CD4-positive, alpha-beta T cell treated with Interleukin-17A for 4 hours (primary cell): ENCODE results near the gene RCSD1.

Source experiments
- DNase-seq: peaks from one replicate; pipeline ENCODE4 v3.0.0-alpha.2; 2020; ENCODE audit warnings: mixed read lengths

Gene RCSD1

GRCh38 chr1:167644551-167644950, 14.5 kb downstream of the RCSD1 start:
- no peak for DNase-seq

DNA sequence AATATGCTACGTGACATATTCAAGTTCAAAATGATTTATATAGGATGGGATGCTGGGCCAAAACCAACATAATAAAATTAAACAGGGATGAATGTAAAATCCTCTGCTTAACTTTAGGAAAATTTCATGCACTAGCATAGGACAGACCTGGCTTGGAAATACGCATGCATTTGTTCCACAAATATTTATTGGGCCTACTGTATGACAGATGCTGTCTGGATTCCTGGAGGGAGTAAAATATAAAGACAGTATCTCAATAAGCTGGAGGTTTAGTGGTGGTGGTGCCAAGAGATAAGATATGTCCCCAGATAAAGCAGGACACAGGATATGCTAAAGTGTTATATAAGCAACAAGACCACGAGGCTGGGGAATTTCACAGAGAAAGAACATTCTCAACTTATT, 15.1 kb downstream of the RCSD1 start:
- no peak for DNase-seq

- no peak for DNase-seq
Observed at GRCh38 chr1:167645625-167646414, 15.8 kb downstream of the RCSD1 start.

DNA sequence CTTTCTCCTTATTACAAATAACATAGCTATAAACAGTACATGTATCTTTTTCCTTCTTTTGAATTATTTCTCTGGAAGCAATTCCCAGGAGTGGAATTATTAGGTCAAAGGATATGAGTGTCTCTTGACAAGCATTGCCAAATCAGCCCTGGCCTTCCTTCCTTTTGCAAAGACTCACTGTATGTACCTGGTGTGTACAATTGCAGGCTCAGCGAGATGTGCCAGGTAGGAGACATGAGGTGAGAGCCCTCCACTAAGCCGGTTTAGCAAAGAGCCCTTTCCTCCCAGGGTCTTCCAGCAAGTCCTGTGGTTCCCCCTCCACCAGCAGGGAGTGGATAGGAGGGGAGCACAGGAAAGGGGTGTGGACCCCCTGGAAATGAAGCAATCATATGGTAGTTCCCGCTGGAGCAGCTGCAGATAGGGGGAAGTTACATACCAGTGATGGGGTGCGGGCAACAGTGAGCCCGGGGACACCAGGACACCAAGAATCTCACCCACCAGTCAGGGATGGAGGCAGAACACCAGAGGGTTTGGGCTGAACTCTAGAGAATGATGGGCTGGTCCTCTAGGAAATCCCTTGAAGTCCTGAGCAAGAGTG, 18.3 kb downstream of the RCSD1 start:
- no peak for DNase-seq

- no peak for DNase-seq
Observed at GRCh38 chr1:167648978-167649744, 19.1 kb downstream of the RCSD1 start.

DNA sequence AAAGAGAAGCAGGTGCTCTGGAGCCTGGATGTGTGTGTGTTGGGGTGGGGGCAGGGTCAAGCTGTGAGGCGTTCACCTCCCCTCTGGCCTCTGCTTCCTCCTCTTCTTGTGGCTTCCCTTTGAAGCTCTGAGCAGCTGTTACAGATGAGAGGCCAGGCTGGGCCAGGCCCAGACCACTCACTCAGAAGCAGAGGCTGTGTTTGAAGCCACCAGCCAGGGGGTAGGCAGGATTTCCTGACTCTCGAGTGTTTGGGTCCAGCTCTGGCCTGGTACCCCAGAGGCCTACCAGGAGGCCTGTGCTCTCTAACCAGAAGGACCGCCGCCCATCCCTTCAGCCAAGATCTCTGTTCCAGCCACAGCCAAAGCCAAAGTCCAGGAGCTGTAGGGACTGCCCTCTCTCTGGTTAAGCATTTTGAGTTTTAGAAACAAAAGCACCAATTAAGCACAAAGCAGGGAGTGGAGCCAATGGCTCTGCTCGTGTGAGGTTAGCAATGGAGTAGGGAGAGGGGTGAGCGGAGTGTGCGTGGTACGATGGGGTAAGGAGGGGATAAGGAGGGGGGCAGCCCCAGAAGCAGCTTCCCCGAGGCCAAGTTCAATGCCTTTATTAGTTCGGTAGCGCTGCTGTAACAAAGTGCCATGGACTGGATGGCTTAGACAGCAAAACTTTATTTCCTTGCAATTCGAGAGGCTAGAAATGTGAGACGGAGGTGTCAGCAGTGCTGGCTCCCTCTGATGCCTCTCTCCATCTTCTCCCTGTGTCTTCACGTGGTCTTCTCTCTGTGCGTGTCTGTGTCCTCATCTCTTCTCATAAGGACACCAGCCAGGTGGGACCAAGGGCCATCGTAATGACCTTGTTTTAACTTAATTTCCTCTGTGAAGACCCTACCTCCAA, 20.5 kb downstream of the RCSD1 start:
- DNase-seq, result peak; percentile 31

GRCh38 chr1:167651161-167651693, 21.2 kb downstream of the RCSD1 start:
- peak; percentile 35 for DNase-seq

DNA sequence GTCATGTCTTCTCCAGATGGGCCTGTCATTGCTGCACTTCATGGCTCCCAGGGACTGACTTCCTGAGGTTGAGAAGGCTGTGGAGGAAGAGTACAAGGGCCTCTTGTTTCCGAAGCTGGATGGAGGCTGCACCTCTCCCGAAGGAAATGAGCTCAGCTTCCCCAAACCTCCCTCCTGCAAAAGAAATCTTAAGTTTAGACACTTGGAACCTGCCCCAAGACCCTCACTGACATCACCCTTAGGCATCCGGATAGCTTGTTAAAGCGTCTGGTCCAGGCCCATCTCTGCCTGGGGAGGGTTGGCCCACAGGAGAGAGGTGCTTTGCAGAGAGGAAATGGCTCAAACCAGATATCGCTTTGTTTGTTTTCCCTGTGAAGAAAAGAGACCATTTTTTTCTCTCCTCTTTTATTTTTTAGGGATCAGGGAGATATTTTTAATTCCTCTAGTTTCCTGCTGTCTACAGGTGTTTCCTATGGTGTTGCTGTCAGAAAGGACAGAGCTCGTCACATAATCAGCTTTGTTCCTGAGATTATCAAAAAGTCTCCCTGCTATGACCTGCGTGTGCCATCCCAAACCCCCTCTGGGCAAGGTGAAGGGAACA, 25.0 kb downstream of the RCSD1 start:
- DNase-seq, result no peak

GRCh38 chr1:167656657-167657056, 26.6 kb downstream of the RCSD1 start:
- DNase-seq, result no peak

DNA sequence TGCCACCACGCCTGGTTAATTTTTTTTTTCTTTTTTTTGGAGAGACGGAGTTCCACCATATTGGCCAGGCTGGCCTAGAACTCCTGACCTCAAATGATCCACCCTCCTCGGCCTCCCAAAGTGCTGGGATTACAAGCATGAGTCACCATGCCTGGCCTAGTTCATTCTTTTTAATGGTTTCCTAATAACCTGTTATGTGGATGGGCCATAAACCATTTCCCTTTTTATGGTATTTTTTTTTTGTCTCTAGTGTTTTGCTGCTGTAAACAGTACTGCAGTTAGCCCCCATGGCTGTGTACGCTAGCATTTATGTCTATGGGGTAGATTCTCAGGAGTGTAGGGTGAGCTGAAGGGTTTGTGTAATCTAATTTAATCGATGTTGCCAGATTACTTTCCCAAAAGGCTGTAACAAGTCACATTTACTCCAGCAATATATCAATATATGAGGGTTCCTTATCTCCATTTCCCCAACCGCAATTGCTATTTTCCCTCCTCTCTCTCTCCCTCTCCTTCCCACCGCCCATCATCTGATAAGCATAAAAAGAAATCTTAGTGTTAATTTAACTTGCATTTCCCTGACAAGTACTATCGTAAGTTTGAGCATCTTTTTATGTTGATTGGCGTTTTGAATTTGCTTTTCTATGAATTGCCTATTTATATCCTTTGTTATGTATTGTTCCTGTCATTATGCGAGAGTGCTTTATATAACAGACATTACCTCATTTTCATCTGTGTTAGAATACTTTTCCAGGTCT, 28.7 kb downstream of the RCSD1 start:
- no peak for DNase-seq

GRCh38 chr1:167659450-167659849, 29.4 kb downstream of the RCSD1 start:
- no peak for DNase-seq

- no peak for DNase-seq
Observed at GRCh38 chr1:167659881-167660280, 29.8 kb downstream of the RCSD1 start.

DNA sequence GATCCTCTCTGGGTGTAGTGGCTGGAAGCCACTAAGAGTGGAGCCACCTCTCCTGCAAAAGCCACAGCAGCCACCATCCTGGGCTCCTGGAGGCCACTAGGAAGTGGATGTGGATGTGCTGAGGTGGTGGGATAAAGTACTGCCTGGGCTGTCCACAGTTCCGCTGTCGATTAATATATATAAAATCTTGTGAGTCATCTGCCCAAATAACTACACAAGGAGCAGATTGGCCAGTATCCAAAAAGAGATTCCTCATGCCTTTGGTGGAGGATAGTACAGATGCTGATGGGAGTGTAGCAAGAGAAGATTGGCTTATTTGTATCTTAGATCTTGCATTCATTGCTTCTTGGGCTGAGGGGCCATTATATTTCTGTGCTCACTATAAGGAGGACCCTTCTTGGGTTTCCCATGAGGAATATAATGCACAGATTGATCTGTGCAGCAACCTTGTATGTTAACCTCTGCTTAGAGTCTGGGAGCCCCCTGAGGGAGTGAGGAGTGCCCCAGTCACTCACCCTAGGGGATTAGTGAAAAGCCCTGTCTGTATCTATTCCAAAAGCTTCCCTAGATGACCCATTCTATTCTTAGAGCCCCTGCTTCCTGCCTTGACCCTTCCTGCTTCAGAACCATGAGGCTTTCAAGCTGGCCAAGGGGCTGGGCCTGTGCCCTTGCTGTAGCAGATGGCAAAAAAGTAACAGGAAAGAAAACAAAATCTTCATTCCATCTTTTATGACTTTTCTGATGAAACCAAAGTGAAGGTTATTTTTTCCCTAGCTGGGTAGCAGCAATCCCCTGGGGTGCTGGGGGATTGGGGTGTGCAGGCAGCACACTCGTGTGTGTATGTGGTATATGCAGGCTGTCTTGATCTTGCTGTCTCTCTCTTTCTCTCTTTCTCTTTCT, 31.7 kb downstream of the RCSD1 start:
- no peak for DNase-seq

DNA sequence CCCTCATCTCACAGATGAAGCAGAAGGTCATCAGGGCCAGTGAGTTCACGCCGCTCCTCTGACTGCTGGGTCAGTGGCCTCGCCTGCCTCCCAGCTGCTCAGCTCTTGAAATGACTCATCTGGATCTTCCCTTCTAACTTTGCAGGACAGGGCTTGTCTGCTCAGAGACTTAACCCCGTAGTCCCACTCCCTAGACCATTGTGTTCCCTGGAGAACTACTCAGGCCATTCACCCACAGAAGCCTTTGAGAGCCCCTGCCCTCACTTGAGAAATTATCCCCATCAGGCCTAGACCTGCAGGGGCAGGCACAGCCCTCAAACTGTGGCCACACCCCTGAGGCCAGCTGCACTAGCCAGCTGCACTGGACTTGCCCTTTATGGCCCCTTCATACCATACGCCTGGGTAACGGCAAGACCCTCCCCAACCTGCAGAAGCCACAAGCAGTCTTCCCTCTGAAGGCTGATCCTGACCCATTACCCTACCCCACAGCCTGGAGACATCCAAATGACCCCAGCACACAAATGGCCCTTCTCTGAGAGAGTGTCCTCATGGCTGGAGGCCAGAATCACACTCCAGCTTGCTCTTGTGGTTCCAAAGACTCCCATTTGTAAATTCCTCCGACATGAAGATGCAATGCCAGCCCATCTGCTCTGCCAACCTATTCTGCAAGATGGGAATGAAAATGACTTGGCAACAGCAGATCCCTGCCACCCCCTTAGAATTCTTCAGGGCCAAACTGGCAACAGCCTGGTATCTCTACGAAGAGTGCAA, 33.2 kb downstream of the RCSD1 start:
- no peak for DNase-seq

DNA sequence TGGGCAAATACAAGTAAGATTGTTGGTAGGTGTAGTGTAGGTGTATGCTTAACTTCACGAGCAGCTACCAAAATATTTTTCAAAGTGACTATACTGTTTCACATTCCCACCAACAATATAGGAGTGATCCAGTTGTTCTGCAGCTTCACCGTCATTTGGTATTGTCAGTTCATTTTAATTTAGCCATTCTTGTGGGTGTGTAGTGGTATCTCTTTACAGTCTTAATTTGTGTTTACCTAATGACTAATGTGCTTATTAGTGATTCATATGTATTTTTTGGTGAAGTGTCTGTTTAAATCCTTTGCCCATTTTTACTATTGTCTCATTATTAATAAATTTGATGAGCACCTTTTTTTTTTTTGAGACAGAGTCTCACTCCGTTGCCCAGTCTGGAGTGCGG, 35.4 kb downstream of the RCSD1 start:
- DNase-seq, result no peak

GRCh38 chr1:167666416-167666815, 36.4 kb downstream of the RCSD1 start:
- no peak for DNase-seq

- DNase-seq, result no peak
Observed at GRCh38 chr1:167667536-167667935, 37.5 kb downstream of the RCSD1 start.

- DNase-seq, result no peak
Observed at GRCh38 chr1:167668108-167668507, 38.1 kb downstream of the RCSD1 start.
